Astrocyte of the spinal cord (primary cell): ENCODE data around the gene ANKRD13B.

Experiments used
- DNase-seq: peaks from one replicate; pipeline ENCODE4 v3.0.0; 2011; ENCODE audit warnings: low read depth, low spot score
- H3K4me3 ChIP-seq: 2 replicates; pipeline ENCODE4 v1.5.1; 2011; ENCODE audit warnings: low read depth, mild to moderate bottlenecking, low read length, moderate library complexity
- CTCF ChIP-seq: IDR thresholded peaks from 2 replicates; pipeline ENCODE4 v1.5.1; 2012; ENCODE audit warnings: low read depth, mild to moderate bottlenecking, low read length, inconsistent platforms
- in situ Hi-C: cut with HindIII; loops from 2 replicates; pipeline ENCODE4 v1.10.0; 2017; ENCODE audit warnings: low sequenced_read_pairs

Gene ANKRD13B

GRCh38 chr17:29576214-29577000 is 16.5 kb upstream of the ANKRD13B start:
- no peak overlapping the region for H3K4me3 ChIP-seq
- in situ Hi-C loops, result no loop called here
- DNase-seq, result no peak
- no peak for TF ChIP-seq CTCF

- H3K4me3 ChIP-seq, result no peak overlapping the region
- no peak for DNase-seq
- in situ Hi-C loops, result no loop called here
- TF ChIP-seq CTCF, result no peak
Measured at GRCh38 chr17:29577001-29577370, 15.9 kb upstream of the ANKRD13B start.

- no peak for TF ChIP-seq CTCF
- H3K4me3 ChIP-seq, result no peak overlapping the region
- in situ Hi-C loops, result no loop called here
- no peak for DNase-seq
Measured at GRCh38 chr17:29577385-29578211, 15.3 kb upstream of the ANKRD13B start.

GRCh38 chr17:29578626-29579485 is 14.1 kb upstream of the ANKRD13B start:
- no peak for TF ChIP-seq CTCF
- H3K4me3 ChIP-seq, result no peak overlapping the region
- in situ Hi-C loops, result no loop called here
- DNase-seq, result no peak

GRCh38 chr17:29579866-29580771 is 12.8 kb upstream of the ANKRD13B start:
- DNase-seq, result peak; percentile 77
- in situ Hi-C loops, result no loop called here
- H3K4me3 ChIP-seq, result no peak overlapping the region
- TF ChIP-seq CTCF, result peak; percentile 87
